KMS-11 (cell line): ENCODE results near the gene CACNG6.

ENCODE experiments used
- H2AFZ ChIP-seq: fragments of 200-600 bp; sonication (generic); 2 replicates; pipeline ENCODE4 v1.6.1; 2016; ENCODE audit warnings: antibody characterized with exemption, mixed run types, low read depth
- H3K27ac ChIP-seq: fragments of 200-600 bp; sonication (generic); 2 replicates; pipeline ENCODE4 v1.6.1; 2016; ENCODE audit warnings: mild to moderate bottlenecking, mixed run types
- H3K27me3 ChIP-seq: fragments of 200-600 bp; sonication (generic); 2 replicates; pipeline ENCODE4 v1.6.1; 2017; ENCODE audit warnings: mild to moderate bottlenecking, low read depth, mixed run types, moderate library complexity; ENCODE audit not compliant: insufficient read depth
- H3K36me3 ChIP-seq: fragments of 200-600 bp; sonication (generic); 2 replicates; pipeline ENCODE4 v1.6.1; 2017; ENCODE audit warnings: mild to moderate bottlenecking, mixed run types; ENCODE audit not compliant: insufficient read depth
- H3K4me1 ChIP-seq: fragments of 200-600 bp; sonication (generic); 2 replicates; pipeline ENCODE4 v1.6.1; 2016; ENCODE audit warnings: mild to moderate bottlenecking, low read depth, mixed run types; ENCODE audit not compliant: poor library complexity, severe bottlenecking
- H3K4me2 ChIP-seq: fragments of 200-600 bp; sonication (generic); 2 replicates; pipeline ENCODE4 v1.7.0; 2016; ENCODE audit warnings: mild to moderate bottlenecking, mixed run types
- H3K4me3 ChIP-seq: fragments of 200-600 bp; sonication (generic); IDR thresholded peaks from 2 replicates; pipeline ENCODE4 v1.6.1; 2017; ENCODE audit warnings: low read depth, low read length, mixed read lengths; ENCODE audit not compliant: insufficient read depth
- H3K79me2 ChIP-seq: fragments of 200-600 bp; sonication (generic); 2 replicates; pipeline ENCODE4 v1.6.1; 2016; ENCODE audit warnings: low read depth, mixed run types; ENCODE audit not compliant: insufficient read depth
- H3K9ac ChIP-seq: fragments of 200-600 bp; sonication (generic); 2 replicates; pipeline ENCODE4 v1.6.1; 2016; ENCODE audit warnings: mild to moderate bottlenecking, mixed run types
- H4K20me1 ChIP-seq: fragments of 200-600 bp; sonication (generic); 2 replicates; pipeline ENCODE4 v1.6.1; 2016; ENCODE audit warnings: mild to moderate bottlenecking, mixed run types; ENCODE audit not compliant: insufficient read depth
- TF ChIP-seq, protein P1 (sequence below): fragments of 200-600 bp; sonication (generic); conservative IDR thresholded peaks from 2 replicates; pipeline ENCODE4 v1.6.1; 2017; ENCODE audit warnings: low read depth, mild to moderate bottlenecking, antibody characterized with exemption, low read length, moderate library complexity, mixed read lengths

Gene CACNG6

DNA sequence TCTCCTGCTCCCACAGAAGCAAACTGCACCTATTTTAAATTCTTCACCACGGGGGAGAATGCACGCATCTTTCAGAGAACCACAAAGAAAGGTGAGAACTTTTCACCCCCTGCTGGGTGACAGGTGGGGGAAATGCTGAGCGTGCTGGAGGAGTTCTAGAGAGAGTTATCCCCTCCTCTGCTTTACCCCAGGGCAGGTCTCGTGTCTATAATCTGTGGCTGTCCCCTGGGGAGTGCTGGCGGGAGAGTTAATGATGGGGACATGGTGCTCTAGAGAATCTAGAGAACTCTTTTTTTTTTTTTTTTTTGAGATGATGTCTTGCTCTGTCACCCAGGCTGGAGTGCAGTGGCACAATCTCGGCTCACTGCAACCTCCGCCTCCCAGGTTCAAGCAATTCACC lies 6.8 kb downstream of the CACNG6 start:
- H3K79me2 ChIP-seq, result no peaks in the 10 kb centered on the region
- no peak overlapping the region for H3K27ac ChIP-seq
- no peak overlapping the region for H2AFZ ChIP-seq
- H3K9ac ChIP-seq, result no peak overlapping the region
- no peak overlapping the region for H3K4me3 ChIP-seq
- no peaks in the 10 kb centered on the region for H4K20me1 ChIP-seq
- H3K36me3 ChIP-seq, result no peaks in the 10 kb centered on the region
- H3K4me1 ChIP-seq, result no peaks in the 10 kb centered on the region
- TF ChIP-seq, protein P1, sequence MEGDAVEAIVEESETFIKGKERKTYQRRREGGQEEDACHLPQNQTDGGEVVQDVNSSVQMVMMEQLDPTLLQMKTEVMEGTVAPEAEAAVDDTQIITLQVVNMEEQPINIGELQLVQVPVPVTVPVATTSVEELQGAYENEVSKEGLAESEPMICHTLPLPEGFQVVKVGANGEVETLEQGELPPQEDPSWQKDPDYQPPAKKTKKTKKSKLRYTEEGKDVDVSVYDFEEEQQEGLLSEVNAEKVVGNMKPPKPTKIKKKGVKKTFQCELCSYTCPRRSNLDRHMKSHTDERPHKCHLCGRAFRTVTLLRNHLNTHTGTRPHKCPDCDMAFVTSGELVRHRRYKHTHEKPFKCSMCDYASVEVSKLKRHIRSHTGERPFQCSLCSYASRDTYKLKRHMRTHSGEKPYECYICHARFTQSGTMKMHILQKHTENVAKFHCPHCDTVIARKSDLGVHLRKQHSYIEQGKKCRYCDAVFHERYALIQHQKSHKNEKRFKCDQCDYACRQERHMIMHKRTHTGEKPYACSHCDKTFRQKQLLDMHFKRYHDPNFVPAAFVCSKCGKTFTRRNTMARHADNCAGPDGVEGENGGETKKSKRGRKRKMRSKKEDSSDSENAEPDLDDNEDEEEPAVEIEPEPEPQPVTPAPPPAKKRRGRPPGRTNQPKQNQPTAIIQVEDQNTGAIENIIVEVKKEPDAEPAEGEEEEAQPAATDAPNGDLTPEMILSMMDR, result no peak
- no peaks in the 10 kb centered on the region; the same call in 1 of the 2 replicates for H3K27me3 ChIP-seq
- H3K4me2 ChIP-seq, result no peak overlapping the region

GRCh38 chr19:53999694-54000093 lies 8.3 kb downstream of the CACNG6 start:
- Histone ChIP-seq H3K4me3 (no peak overlapping the region), H3K27me3 (no peaks in the 10 kb centered on the region; the same call in 1 of the 2 replicates)
- TF ChIP-seq, protein P1, result no peak

GRCh38 chr19:54001496-54001895 lies 10.1 kb downstream of the CACNG6 start:
- TF ChIP-seq, protein P1, result no peak
- no peak overlapping the region for H2AFZ ChIP-seq
- H3K36me3 ChIP-seq, result no peaks in the 10 kb centered on the region
- H3K9ac ChIP-seq, result no peak overlapping the region
- H3K79me2 ChIP-seq, result no peaks in the 10 kb centered on the region
- H3K4me2 ChIP-seq, result no peak overlapping the region
- no peak overlapping the region for H3K4me3 ChIP-seq
- no peaks in the 10 kb centered on the region for H4K20me1 ChIP-seq
- no peaks in the 10 kb centered on the region for H3K4me1 ChIP-seq
- H3K27me3 ChIP-seq, result no peaks in the 10 kb centered on the region; the same call in 1 of the 2 replicates
- no peak overlapping the region for H3K27ac ChIP-seq

More at GRCh38 chr19:53999694-54000093, 8.3 kb downstream of the CACNG6 start:
- H2AFZ ChIP-seq, result no peak overlapping the region
- no peak overlapping the region for H3K9ac ChIP-seq
- H3K27ac ChIP-seq, result no peak overlapping the region
- H3K4me1 ChIP-seq, result no peaks in the 10 kb centered on the region
- H3K4me2 ChIP-seq, result no peak overlapping the region
- no peaks in the 10 kb centered on the region for H3K36me3 ChIP-seq
- H4K20me1 ChIP-seq, result no peaks in the 10 kb centered on the region
- H3K79me2 ChIP-seq, result no peaks in the 10 kb centered on the region

DNA sequence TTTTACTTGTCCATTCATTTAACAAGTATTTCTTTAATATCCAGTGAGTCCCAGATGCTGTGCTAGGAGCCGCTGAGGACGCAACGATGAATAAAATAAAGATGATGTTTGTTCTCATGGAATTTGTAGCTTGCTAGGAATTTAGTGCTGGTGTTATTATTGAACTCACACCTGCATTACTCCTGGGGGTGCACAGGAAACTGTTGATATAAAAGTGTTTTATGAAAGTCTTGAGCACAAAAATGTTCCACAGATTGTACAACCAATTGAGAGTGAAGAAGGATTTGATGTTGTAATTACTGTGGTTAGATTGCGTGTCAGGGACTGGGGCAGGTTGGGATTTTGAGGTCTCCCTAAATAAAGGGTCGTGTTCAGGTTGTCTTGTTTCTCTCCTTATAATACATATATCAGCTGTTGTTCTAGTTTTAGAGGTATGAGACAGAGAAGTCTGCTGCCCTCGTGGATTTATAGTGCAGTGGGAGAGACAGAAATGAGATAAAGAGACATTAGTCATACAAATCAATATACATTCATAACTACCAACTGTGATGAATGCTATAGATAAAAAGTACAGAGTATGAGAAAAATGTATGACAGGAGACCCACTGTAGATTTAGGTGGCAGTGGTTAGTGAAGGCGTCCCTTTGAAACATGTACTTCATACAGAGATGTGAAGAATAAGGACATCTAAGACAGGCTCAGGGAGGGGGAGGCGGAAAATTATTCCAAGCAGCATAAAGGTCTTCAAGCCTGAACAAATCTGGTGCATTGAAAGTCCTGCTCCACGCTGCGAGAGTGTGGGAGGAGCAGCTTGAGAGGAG lies 11.3 kb downstream of the CACNG6 start:
- no peak overlapping the region for H3K27ac ChIP-seq
- H4K20me1 ChIP-seq, result no peaks in the 10 kb centered on the region
- TF ChIP-seq, protein P1, result no peak
- no peak overlapping the region for H2AFZ ChIP-seq
- no peaks in the 10 kb centered on the region for H3K79me2 ChIP-seq
- no peaks in the 10 kb centered on the region for H3K27me3 ChIP-seq
- no peak overlapping the region for H3K4me3 ChIP-seq
- no peaks in the 10 kb centered on the region for H3K4me1 ChIP-seq
- H3K4me2 ChIP-seq, result no peak overlapping the region
- no peaks in the 10 kb centered on the region for H3K36me3 ChIP-seq
- H3K9ac ChIP-seq, result no peak overlapping the region
